CD4-positive, alpha-beta T cell treated with Interleukin-6 for 4 hours (primary cell): ENCODE measurements around the gene B4GALNT1.
A peak's percentile ranks its signal among the peaks of the same experiment; 100 is the strongest.
"Not testable (repeated sequence)": the region's sequence is repeated elsewhere in the genome, so short reads cannot be mapped to it uniquely, and the experiment has no call there.

Source experiments
- DNase-seq: peaks from one replicate; pipeline ENCODE4 v3.0.0-alpha.2; 2020; ENCODE audit warnings: mixed read lengths

B4GALNT1 gene

DNA sequence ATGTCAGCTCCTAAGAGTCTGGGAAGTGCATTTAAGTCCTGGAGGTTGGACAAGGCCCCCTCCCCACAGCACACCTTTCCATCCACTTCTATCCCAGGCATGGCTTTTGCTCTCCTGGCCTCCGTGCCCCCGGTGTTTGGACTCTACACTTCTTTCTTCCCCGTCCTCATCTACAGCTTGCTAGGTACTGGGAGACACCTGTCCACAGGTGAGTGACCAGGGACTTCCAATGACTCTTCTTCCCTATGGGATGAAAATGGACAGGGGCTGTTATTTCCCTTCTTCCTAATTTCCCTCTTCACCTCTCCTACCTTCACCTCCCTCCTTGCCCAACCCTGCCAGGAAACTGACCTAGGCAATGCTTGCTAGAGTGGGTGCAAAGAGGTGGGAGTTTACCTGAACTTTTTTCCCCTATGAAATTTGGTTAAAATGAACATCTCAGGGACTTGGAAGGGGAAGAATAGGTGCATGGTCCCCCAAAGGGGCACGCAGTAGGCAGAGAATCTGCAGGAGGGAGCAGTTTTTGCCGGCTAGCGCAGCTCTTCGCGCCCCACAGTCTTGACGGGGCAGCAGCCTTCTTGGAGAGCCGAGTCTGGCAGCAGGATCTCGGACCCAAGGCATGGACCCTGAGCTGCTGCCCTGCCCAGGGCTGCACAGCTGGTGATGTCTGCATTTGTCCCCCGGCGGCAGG is 12.6 kb downstream of the B4GALNT1 start:
- DNase-seq: no peak

DNA sequence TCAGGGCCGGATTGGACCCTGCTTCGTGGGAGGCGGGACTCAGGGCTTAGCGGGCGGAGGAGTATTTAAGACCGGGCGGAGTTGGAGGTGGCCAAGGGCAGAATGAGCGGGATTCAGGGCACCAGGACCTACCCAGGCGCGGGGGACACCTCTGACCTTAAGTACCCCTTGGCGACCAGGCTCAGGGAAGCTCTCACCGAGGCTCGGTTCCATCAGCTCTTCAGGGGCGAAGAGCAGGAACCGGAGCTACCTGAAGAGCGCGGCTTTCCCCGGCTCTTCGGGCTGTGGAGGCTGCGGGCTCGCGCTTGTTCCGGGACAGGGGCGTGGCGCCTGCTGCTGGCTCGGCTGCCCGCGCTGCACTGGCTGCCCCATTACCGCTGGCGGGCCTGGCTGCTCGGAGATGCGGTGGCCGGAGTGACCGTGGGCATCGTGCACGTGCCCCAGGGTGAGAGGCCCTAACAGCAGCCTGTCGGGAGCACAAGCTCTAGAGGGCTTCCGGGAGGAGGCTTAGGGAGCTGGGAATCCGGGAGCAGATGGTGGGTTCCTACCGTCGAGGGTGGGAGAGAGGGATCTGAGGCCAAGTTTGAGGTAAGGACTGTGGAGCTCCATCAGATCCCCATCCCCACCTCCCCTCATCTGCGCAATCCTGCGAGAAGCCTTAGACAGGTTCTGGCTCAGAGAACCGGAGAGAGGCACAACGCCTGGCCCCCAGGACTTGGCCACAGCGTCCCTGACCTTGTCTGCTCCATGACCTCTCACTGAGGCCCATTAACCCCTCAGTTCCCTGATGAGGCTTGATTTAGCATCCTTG is 13.4 kb downstream of the B4GALNT1 start:
- peak; percentile 42 for DNase-seq

DNA sequence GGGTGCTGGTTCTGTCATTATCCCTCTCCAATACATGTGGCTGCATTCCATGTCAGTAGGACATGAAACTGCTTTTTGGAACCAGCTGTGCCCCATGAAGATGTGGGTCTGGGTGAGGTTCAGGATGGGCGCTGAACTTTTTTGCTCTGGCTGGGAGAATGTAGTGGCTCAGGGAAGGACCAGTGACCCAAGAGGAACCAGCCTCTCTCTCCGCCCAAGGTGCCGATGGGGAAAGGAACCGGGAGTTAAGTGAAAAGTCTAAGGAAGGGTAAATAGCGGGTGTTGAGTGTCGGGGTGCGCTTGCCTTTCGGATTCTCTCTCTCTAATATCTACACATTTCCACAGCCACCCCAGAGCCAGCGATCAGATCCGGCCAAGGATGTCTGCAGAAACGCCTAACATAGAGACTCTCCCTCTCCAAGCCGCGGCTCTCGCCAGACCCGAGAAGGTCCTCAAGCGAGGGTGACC is 14.0 kb downstream of the B4GALNT1 start:
- DNase-seq: no peak

DNA sequence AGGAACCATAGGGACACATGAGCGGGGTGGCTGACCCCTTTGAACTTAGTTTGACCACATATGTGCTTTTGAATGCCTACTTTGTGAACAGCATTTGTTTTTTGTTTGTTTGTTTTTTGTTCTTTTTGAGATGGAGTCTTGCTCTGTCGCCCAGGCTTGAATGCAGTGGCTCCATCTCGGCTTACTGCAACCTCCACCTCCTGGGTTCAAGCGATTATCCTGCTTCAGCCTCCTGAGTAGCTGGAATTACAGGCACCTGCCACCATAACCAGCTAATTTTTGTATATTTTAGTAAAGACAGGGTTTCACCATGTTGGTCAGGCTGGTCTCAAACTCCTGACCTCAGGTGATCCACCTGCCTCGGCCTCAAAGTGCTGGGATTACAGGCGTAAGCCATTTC is 14.6 kb downstream of the B4GALNT1 start:
- DNase-seq: not testable (repeated sequence)

DNA sequence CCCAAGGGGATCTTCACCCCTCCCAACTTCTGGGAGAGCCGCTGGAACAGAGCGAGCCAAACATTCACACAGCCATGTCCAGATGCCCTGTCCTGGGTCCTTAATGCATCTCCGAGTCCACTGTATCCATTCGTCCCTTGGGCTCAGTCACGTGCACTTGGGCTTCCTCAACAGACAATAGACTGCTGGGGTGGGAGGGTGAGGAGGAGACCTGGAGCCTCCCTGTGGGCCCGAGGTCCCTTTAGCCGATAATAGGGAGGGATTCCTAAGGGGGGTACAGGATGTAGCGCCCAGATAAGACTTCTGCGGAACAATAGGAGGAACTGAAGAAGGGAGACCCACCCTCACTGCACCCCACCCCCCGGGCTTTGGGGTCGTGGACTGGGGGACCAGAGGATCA is 15.1 kb downstream of the B4GALNT1 start:
- DNase-seq: no peak

DNA sequence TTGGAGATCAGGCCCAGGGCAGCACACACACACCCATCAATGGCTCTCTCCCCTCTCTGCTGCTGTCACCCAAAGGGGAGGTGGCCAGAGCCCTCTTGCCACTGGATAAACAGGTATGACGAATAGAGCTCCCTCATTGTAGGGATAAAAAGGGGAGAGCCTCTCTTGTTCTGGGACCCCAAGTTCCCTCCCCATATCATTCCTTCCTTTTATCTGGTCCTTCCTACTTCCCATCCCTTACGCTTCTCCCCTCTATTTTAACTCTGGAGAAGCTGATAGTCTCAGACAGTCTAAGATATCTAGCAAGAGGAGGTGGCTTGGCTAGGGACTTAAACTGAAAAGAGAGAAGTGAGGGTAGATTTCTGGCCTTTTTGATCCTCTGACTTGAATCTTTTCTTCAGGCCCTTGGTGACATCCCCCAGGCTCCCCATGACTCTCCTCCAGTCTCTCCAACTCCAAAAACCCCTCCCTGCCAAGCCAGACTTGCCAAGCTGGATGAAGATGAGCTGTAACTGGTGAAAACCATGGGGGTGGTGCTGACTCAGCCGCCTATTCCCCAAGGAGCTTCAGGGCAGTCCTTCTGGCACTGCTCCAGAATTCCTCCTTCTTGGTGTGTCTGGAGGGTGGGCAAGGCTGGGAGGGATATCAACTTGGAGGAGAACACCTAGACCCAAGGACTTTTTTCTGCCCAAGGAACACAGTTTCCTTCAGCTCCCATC is 16.5 kb downstream of the B4GALNT1 start:
- no peak for DNase-seq

DNA sequence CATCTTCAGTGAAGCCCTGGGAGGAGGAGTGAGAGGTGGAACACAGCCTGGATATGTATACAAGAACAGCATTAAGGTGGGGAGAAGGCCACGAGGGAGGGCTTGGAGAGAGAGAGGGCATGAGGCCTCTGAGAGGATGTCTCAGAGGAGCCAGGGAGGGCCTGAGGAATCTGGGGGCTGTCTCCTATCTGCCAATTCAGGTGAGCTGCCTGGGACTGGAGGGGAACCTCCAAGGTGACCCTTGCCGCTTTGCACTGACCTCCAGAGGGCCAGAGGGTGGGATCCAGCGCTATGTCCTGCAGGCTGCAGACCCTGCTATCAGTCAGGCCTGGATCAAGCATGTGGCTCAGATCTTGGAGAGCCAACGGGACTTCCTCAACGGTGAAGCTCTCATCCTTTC is 17.4 kb downstream of the B4GALNT1 start:
- DNase-seq: no peak

DNA sequence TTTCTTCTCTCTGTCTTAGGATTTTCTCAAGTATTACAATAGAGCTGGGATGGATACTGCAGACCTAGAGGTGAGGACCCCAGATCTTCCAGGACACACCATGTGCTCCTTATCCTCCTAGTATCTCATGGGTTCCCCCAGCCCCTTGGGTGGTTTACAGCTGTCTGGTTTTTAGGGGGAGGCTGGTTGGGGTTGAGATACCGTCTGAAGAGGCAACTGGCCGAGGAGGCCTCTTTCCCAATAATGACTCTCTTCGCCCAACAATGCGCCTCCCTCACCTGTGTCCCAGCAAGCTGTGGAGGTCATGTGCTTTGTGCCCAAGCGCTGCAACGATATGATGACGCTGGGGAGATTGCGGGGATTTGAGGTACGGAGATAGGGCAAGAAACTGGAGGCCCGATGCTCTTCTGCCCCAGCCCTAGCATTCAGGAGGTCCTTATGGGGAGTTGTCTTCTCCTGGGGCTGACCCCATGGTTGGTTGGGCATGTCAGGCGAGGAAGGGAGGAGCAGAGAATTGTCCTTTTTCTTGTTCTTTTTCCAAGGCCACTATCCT is 18.0 kb downstream of the B4GALNT1 start:
- DNase-seq: no peak

DNA sequence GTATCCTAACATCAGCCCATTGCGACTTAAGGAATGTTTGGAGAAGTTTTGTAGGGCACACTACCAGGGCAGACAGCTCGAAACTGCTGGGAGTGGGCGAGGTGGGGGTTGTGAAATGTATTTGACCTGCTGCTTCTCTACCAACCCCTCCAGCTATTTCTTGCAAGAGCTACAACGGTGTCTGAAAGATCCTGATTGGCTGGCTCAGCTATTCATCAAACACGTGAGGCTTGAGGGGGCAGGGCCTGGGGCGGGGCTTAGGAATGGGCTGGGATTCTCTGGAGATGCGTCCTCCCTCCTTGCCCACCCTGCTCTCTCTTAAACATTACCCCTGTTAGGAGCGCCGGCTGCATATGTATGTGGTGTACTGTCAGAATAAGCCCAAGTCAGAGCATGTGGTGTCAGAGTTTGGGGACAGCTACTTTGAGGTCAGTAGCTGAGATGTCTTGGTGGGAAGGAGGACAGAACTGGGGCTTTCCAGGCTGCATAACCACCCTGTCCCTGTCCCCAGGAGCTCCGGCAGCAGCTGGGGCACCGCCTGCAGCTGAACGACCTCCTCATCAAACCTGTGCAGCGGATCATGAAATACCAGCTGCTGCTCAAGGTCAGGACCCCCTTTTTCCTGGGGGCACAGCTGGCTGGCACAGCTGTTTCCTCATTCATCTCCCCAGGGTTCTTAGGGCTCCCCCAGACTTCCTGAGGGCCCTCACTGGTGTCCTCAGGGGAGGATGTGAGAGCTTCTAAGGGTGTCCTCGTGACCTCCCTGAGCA is 18.6 kb downstream of the B4GALNT1 start:
- no peak for DNase-seq

DNA sequence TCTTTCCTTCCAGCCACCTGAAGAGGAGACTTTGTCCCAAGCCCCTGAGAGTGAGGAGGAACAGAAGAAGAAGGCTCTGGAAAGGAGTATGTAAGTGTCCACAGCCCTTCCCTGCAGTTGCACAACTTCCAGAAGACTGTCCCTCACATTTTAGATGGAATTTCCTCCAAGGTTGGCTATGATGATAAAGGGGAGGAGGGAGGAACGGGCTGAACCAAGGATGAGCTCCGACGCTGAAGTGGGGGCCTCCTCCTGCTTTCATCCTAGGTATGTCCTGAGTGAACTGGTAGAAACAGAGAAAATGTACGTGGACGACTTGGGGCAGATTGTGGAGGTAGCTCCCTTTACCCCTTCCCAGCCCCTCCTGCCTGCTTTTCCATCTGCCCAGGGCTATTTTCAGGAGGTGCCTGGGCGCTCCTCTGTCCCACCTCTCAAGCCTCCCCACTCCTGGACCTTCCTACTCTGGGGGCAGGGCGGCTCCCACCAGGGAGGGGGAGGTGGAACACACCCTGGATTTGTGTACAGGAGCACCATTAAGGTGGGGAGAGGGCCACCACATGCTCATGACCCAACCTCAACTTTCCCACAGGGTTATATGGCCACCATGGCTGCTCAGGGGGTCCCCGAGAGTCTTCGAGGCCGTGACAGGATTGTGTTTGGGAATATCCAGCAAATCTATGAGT is 19.4 kb downstream of the B4GALNT1 start:
- DNase-seq: no peak

DNA sequence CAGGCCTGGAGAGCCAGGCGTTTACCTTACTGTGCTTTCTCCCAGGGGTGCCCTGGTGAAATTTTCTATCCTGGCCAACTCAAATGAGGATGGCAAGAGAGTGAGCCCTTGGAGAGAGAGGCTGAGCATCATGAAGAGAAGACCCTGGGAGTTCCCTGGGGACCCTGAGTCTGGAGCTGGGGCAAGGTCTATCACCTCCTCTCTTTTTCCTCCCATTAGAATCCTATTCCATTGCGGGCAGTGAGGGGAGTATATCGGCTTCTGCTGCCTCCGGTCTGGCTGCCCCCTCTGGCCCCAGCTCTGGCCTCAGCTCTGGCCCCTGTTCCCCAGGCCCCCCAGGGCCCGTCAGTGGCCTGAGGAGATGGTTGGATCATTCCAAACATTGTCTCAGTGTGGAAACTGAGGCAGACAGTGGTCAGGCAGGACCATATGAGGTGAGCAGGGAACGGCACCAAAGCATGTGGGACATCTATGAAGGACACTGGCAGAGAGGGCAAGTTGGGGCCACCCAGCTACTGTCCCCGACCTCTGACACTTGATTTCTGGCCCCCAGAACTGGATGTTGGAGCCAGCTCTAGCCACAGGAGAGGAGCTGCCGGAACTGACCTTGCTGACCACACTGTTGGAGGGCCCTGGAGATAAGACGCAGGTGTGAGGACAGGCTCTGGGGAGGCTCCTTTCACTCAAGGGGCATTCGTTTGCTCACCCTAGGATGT is 20.1 kb downstream of the B4GALNT1 start:
- DNase-seq: no peak

DNA sequence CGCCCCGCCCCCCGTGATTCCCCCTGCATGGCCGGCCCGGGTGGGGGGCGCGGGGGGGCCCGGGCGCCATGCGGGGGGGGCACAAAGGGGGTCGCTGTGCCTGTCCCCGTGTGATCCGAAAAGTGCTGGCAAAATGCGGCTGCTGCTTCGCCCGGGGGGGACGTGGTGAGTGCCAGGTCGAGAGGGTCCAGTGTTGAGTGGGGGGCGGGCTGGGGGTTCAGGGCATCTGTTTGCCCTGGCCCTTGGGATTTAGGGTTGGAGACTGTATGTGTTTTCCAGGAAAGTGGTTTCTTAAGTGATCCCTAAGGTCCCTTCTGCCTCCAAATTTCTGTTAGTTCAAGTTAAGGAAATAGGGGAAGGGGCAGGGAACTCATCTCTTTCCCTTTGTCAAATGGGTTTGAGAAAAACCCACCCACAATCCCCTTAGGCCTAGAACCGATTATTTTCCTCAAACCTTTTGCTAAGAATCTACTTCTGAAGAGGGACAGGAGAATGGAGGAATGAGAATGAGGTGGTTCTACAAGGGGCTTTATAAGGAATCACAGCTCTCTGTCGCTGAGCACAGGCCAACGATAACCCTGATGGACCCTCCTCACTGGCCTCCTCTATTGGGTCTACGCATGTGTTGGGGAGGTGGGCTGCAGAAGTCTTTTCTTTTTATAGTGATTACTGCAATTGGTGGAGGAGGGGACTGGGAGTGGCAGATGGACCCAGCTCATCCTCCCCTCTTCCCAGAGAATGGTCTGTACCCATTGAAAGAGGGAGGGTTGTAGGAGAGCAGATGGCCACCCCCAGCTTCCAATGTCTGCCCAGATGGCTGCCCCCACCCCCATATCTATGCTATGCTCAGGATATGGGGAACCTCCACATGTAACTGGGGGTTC is 20.9 kb downstream of the B4GALNT1 start:
- DNase-seq: no peak

DNA sequence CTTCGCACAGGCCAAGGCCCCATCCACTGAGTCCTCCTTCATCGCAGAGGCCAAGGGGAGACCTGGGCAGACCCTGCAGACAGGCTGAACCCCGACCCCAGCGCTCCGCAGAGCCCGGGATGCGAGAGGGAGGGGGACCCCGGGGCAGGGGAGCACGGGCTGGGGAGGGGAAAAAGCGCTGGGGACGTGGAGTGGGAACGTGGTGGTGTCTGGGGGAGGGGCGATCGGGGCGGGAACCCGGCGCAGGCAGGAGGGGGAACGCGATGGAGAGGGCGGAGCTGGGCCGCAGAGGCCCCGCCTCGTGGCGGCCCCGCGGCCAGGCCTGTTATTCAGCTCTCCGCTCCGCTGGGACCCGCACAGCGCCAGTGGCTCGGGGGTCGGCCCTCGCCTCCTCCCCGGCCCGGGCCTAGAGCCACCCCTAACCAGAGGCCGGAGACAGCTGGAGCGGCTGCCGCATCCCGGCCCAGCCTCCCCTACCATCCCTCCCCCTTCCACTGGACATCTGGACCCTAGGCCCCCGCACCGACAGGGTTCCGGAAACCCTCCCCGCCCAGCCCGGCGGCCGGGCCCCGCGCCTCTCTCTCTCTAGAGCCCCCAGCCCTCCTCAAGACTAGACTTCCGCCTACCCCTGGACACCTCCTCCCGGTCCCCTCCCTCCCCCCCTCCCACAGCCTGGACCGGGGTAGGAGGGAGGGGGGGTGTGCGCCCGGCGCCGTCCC is 21.7 kb downstream of the B4GALNT1 start, which contains the start of gene ARHGEF25:
TSS of gene ARHGEF25 (plus strand) at position 328 of the 719 bp plus-strand sequence. CDS start 460 bp downstream, outside the sequence.
- peak; percentile 74 for DNase-seq

DNA sequence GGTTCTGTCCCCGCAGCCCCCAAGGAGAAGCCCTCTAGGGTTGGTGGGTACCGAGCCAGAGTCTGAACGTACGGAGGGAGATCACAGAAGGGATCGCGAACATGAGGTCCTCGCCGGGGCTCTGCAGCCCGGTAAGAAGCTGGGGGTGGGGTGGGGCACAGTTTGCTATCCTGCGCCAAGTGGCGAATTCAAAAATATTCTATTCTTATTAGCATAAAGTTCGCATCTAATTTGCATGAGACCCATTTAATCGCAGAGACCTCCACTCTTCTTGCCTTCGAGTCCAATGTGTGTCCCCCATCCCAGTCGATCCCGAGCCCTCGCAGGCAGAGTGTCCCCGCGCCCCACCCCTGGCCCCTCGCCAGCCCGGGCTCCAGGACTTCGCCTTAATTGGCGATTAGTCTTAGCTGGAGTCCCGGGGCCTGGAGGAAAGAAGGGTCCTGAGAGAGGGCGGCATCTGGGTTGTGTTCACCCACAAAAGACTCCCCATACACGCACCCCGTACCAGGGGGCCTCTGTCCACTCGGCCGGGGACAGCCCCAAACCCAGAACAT is 22.4 kb downstream of the B4GALNT1 start:
- DNase-seq: no peak

DNA sequence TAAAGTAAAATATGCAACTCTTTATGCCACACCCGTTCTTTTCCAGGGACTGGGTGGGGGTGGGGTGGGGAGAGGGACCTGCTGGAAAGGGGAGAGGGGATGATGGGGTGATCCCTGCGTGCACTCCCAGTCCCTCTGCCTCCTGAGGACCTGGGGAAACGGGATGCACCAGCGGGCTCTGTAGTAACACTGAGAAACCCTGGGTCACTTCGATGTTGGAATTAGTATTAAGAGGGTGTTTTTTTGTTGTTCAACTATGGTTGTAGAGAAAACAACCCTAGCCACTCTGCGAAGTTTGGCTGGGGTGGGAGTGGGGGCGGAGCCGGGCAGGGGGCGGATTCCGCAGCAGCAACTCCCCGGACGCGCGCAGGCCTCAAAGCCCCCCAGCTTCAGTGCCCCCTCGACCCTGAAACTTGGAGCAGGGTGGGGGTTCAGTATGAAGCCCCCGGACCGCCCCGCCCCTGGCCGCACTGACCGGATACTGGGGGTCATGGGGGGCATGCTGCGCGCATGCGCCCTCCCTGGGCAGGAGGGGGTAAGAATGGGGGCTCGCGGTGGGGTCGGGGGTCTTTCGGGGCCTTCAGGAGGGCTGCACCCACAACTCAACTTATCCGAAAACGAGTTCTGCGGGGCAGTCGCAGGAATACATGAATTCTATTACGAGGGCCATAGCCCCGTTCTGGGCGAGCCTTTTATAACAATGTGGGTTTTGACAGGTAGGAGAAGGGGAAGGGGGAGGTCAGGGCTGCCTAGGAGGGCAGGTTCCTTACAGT is 23.0 kb downstream of the B4GALNT1 start:
- DNase-seq: no peak

DNA sequence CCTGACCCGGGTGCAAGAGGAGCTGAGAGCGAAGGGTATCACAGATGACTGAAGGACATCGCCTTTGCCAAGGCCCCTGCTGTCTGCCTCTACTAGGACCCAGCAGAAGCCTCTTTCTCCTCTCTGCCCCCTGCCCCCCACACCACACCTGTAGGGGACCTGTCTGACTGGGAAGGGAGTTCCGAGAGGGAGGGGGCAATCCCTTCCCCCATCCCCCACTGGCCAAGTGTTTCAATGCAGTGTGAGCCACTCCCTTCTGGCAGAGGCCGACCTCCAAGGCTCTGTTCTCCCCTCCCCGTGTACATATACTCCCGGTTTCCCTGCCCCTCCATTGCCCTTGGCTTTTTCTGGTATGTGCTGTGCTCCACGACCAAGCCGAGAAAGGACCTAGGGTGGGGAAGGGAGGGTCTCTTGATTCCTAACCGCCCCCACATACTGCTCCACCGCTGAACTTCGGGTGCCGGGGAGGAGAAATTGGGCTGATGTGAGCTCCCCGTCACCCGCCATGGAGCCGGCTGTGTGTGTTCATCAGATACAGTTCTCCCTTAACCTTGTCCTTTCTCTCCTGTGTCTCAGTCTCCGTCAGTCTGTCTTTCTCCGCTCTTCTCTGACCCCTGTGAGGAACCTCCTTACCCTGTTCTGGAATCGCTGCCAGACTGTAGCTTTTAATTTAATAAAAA is 23.8 kb downstream of the B4GALNT1 start:
- DNase-seq: no peak

DNA sequence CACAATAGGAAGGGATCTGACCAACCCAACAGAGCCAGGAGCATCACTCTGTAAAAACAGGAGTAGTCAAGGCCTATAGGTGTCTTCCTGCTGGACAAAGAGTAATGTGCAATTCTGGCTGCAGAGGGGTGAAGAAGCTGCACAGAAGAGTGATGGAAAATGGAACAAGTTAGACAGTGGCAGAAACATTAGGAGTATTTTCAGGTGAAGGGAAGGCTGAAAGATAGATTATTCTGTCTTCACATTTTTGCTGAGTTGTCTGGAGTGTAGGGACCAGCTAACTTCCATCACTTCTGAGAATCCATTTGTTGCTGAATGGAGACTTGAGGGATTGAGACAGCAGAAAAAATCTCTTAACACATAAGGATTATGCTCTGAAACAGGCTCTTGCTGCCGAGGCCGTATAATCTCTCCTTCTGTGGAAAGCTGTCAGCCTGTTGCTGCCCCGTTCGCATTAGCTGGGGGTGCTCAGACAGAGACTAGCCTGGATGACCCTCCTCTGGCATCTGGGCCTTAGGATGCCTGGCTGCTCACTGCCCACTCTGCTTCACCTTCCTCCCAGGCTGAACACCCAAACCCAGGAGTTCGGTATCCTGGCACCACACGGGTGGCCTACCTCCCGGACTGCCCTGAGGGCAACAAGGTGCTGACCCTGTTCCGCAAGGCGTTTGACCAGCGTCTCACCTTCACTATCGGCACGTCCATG is 24.9 kb downstream of the B4GALNT1 start:
- no peak for DNase-seq
